ENCODE results near the gene VWA8. TPM values are rescaled to one million over a fixed set of nuclear protein-coding genes. Genes with fewer than 3 reads are reported as not detected.

VWA8 gene
- polyA plus RNA-seq, 1 experiment: 12.4 TPM

- H3K9me3 ChIP-seq (ENCODE audit: control insufficient read depth, insufficient read depth, low read length): no peaks in the 10 kb centered on the region
- H3K27me3 ChIP-seq (ENCODE audit: control insufficient read depth, insufficient read depth, low read length): no peaks in the 10 kb centered on the region
- no peak overlapping the region for H3K27ac ChIP-seq (ENCODE audit: low read depth, low read length)
- TF ChIP-seq CTCF (IDR thresholded peaks at IDR 0.05; ENCODE audit: low read depth, low read length): no peak
- no peak overlapping the region for H3K4me3 ChIP-seq (ENCODE audit: low read depth, low read length)
- ChIA-PET POLR2A (no interaction called here), CTCF (no interaction called here)
- no peak for DNase-seq (ENCODE audit: low read depth, low spot score)
These were observed 251.4 kb downstream of the VWA8 start for GRCh38 chr13:41709511-41709910.

- ChIA-PET POLR2A (no interaction called here), CTCF (no interaction called here)
- no peak for DNase-seq (ENCODE audit: low read depth, low spot score)
- Histone ChIP-seq H3K9me3 (ENCODE audit: control insufficient read depth, insufficient read depth, low read length) (no peaks in the 10 kb centered on the region), H3K27me3 (ENCODE audit: control insufficient read depth, insufficient read depth, low read length) (no peaks in the 10 kb centered on the region), H3K4me3 (ENCODE audit: low read depth, low read length) (no peak overlapping the region), H3K27ac (ENCODE audit: low read depth, low read length) (no peak overlapping the region)
- no peak for TF ChIP-seq CTCF (IDR thresholded peaks at IDR 0.05; ENCODE audit: low read depth, low read length)
These were observed 252.2 kb downstream of the VWA8 start for GRCh38 chr13:41708713-41709112.

- no peak for DNase-seq (ENCODE audit: low read depth, low spot score)
- no peak overlapping the region for H3K27ac ChIP-seq (ENCODE audit: low read depth, low read length)
- H3K9me3 ChIP-seq (ENCODE audit: control insufficient read depth, insufficient read depth, low read length): no peaks in the 10 kb centered on the region
- H3K27me3 ChIP-seq (ENCODE audit: control insufficient read depth, insufficient read depth, low read length): no peaks in the 10 kb centered on the region
- POLR2A ChIA-PET: no interaction called here
- CTCF ChIA-PET: interaction anchor here (0.9 kb wide), 1 partner anchor 40 kb away, joined by 4 read pairs; no protein-coding TSS in a partner anchor
- no peak overlapping the region for H3K4me3 ChIP-seq (ENCODE audit: low read depth, low read length)
- no peak for TF ChIP-seq CTCF (IDR thresholded peaks at IDR 0.05; ENCODE audit: low read depth, low read length)
These were observed 253.6 kb downstream of the VWA8 start for GRCh38 chr13:41707194-41707821.

GRCh38 chr13:41706152-41706551 lies 254.8 kb downstream of the VWA8 start:
- Histone ChIP-seq H3K9me3 (ENCODE audit: control insufficient read depth, insufficient read depth, low read length) (no peaks in the 10 kb centered on the region), H3K4me3 (ENCODE audit: low read depth, low read length) (no peak overlapping the region), H3K27me3 (ENCODE audit: control insufficient read depth, insufficient read depth, low read length) (no peaks in the 10 kb centered on the region), H3K27ac (ENCODE audit: low read depth, low read length) (no peak overlapping the region)
- DNase-seq (ENCODE audit: low read depth, low spot score): no peak
- ChIA-PET CTCF (interaction anchor here (0.6 to 0.9 kb wide), 2 partner anchors 39 to 434 kb away, joined by 3 to 4 read pairs; no protein-coding TSS in a partner anchor), POLR2A (no interaction called here)
- no peak for TF ChIP-seq CTCF (IDR thresholded peaks at IDR 0.05; ENCODE audit: low read depth, low read length)

GRCh38 chr13:41702540-41702939 lies 258.4 kb downstream of the VWA8 start:
- Histone ChIP-seq H3K27me3 (ENCODE audit: control insufficient read depth, insufficient read depth, low read length) (no peaks in the 10 kb centered on the region), H3K9me3 (ENCODE audit: control insufficient read depth, insufficient read depth, low read length) (no peaks in the 10 kb centered on the region), H3K4me3 (ENCODE audit: low read depth, low read length) (no peak overlapping the region), H3K27ac (ENCODE audit: low read depth, low read length) (no peak overlapping the region)
- CTCF ChIA-PET: no interaction called here
- POLR2A ChIA-PET: no interaction called here
- no peak for TF ChIP-seq CTCF (IDR thresholded peaks at IDR 0.05; ENCODE audit: low read depth, low read length)
- DNase-seq (ENCODE audit: low read depth, low spot score): no peak
